SKM-1 (cell line): Measurements from ENCODE around the gene WNT6.
"Not testable (repeated sequence)": the region's sequence is repeated elsewhere in the genome, so short reads cannot be mapped to it uniquely, and the experiment has no call there.

Source experiments
- DNase-seq: peaks from one replicate; lab custom pipeline; 2025; ENCODE audit not compliant: unreplicated experiment; lab: John Stamatoyannopoulos, UW

Gene WNT6

GRCh38 chr2:218829868-218830451, 29.6 kb upstream of the WNT6 start:
- no peak for DNase-seq

GRCh38 chr2:218830526-218831306, 28.9 kb upstream of the WNT6 start:
- no peak for DNase-seq

DNA sequence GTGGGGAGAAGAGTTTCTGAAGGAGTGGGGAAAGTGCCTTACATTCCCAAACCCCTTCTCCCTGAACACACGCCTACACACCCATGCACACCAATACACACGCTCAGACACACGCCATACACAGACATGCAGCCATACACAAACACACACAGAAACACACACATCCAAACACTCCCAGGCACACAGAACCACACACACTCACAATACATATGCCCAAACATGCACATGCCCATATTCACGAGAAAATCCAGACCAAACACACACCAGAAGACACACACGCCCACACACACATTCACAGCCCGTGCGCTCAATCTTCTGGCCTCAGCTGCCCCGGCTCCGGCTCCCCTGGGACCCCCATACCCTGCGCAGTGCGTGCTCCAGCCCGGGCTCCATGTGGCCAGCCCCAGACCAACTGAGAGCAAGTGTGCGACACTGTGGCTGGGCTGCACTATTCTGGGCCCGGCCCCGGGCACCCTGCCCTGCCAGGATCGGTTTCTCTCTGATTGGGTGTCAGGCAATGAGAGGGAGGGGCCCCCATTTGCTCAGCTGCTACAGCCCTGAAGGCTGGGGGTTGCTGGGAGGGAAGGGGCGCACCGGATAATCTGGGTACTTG, 28.1 kb upstream of the WNT6 start, which contains the start of gene PRKAG3:
TSS of gene PRKAG3 (minus strand) at position 426 of the 613 bp plus-strand sequence.
- DNase-seq: no peak

GRCh38 chr2:218832081-218832480, 27.5 kb upstream of the WNT6 start:
- DNase-seq: no peak

DNA sequence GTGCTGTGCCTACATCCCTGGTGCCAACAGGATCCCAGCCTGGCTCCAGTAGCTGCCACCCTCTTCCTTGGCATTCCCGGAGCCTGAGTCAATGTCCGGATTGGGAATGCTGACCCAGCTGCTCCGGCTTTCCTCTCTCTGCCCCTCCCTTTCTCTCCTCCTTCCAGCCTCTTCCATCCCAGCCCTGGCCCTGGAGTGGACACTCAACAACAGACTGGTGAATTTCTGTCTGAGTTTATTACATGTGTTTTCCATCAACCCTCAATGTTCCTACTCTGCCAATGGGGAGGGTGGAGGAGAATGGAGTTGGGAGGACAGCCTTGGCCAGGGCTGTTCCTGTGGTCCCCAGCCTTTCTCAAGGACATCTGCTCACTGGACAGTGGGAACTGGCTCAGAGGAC, 27.1 kb upstream of the WNT6 start:
- DNase-seq: no peak

- DNase-seq: no peak
Measured at GRCh38 chr2:218833023-218833609, 26.5 kb upstream of the WNT6 start.

GRCh38 chr2:218834685-218835084, 24.9 kb upstream of the WNT6 start:
- DNase-seq: no peak

GRCh38 chr2:218837495-218837894, 22.1 kb upstream of the WNT6 start:
- no peak for DNase-seq

DNA sequence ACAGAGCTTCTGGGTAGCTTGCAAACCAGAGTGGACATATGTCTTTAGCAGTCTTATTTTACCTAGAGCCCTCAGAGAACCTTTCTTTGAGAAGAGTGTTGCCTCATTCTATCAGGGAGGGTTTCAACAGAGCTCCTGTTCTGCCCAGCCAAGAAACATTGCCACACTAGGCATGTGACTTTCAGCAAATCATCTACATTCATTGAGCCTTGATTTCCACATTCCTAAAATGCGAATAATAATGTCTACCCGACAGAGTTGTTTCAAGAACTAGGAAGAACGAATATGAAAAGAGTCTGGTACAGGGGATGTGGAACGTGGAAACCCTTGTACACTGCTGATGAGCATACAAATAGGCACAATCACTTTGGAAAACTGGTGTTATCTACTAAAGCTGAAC, 20.2 kb upstream of the WNT6 start:
- DNase-seq: peak; percentile 79

DNA sequence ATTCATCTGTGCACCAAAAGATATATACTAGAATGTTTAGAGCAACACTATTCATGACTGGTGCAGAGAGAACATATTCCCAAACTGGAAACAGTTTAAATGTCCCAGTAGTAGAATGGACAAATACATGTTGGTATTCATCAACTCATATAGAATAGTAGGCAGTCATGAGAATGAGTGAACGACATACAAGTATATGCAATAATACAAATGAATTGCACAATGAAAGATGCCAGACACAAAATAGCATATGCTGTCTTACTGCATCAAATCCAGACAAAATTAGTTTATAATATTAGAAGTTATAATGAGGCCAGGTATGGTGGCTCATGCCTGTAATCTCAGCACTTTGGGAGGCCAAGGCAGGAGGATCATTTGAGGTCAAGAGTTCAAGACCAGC, 19.7 kb upstream of the WNT6 start:
- no peak for DNase-seq

GRCh38 chr2:218844334-218844733, 15.3 kb upstream of the WNT6 start:
- not testable (repeated sequence) for DNase-seq

GRCh38 chr2:218846963-218847362, 12.6 kb upstream of the WNT6 start:
- not testable (repeated sequence) for DNase-seq

DNA sequence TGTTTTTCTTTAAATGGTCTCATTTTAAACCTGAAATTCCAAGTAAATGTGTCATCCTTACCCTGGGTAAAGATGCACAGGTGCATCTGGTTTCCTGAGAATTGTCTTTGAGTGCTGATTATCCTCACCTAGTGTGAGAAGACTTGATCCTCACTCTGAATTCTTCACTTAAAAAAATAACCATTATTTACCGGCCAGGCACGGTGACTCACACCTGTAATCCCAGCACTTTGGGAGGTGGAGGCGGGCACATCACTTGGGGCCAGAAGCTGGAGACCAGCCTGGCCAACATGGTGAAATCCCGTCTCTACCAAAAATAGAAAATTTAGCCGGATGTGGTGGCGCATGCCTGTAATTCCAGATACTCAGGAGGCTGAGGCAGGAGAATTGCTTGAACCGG, 9.9 kb upstream of the WNT6 start:
- DNase-seq: no peak

DNA sequence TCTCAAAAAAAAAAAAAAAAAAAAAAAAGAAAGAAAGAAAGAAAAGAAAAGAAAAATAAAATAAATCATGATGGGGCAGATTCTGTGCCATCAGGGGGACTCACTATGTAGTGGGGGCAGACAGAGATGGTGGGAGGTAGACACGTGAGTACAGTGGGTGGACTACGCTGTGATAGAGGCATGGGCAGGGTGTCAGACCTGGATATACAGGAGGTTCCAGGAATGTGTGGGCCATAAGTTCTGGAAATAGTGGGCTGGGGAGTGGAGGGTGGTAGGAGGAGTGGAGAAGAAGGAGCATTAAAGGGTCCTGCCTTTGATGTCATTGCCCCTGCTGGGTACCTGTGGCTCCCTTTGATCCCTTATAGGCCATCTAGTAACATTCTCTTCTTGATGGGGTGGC, 8.8 kb upstream of the WNT6 start:
- no peak for DNase-seq

DNA sequence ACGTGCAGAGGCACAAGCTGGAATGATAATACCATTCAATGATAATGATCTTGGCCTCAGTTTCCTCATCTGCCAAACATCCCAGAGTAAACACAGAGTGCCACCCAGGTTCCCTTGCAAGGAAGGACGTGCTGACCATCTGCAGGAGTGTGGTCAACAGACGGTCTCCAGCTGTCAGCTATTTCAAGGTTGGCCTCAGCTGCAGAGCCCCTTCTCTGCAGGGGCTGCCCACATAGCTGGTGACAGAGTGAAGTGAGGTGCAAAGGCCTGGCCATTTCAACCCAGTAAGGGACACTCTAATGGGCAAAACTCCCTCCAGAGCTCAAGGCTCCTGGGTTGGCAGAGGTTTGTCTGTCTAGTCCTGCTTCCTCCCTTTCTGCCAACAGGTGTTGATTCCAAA, 8.3 kb upstream of the WNT6 start:
- DNase-seq: no peak

GRCh38 chr2:218852911-218853667, 6.5 kb upstream of the WNT6 start:
- peak; percentile 20 for DNase-seq

DNA sequence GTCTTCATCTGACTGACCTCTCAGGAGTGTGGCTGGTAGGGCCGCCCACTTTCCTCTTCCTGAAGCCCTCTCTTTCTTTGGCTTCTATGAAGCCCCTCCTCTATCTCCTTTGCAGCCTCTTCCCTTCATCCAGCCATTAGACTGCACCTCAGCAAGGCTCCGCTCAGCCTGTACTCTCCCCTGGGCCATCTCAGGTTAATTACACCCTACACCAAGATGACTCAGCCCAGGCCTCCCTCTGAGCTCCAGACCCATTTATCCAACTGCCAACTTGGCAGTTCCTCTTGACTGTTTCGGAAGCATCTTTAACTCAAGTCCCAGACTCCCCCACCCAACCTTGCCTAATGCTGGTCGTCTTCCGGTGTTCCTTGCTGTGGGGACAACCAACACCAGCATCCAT, 5.8 kb upstream of the WNT6 start:
- no peak for DNase-seq

DNA sequence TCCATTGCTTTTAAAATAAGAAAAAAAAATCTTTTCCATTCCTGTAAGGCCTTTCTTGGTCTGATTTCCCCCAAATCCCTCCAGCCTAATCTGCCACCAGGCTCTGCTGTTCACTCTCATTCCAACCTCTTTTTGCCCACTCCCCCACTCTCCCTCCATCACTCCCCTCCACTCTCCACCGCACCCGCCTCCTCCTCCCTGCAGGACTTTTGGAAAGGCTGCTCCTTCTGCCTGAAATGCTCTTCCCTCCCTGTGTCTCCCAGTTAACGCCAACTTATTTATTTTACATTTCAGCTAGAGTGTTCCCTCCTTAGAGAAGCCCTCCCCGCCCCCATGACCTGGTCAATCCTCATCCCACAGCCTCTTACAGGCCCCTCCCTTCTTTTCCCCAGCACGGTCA, 4.7 kb upstream of the WNT6 start:
- DNase-seq: no peak

DNA sequence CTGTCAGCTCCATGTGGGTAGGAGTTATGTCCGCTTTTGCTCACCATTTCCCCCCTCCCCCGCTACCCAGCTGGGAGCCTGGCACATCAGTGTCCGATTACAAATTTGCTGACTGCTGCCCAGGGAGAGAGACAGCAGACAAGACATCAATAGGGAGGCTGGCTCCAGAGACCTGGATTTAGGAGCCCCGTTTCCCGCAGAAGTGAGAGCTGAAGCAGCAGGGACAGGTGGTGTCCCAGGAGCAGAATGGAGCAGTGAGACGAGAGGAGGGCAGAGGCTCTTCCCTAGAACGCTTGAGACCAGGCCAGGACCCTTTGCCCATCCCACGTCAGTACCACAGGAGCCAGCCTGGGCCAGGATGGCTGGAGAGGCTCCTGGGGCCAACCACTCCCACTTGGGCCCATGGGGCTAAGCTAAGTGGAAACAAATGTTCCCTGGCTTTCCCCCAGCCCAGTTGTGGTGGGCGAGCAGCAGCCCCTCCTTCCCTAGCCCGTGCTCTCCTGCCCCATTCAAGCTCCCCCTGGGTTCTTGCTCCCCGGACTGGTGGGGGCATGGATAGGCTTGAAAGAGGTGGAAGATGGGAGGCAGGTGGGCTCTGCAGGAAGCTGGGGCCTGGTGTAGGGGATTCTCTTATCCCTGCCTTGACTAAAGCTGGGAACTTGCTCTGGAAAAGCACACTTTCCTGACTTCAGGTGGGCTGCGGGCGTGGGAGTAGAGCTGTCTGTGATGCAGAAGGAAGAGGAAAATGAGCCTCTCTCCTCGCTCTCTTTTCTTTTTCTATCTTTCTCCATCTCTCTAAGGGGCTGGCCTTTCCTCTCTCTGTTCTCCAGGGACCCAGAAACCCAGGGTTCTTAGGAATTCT, 4.1 kb upstream of the WNT6 start:
- DNase-seq: no peak

GRCh38 chr2:218856167-218856895, 3.3 kb upstream of the WNT6 start:
- no peak for DNase-seq
